Vagina (tissue), 2 donors: ENCODE results near the gene DGKD. TPM values are rescaled to one million over a fixed set of nuclear protein-coding genes. Genes with fewer than 3 reads are reported as not detected.

Experiments used
- DNase-seq, 2 donors: peaks; one replicate each; pipeline ENCODE4 v3.0.0-alpha.2; 2017; ENCODE audit errors: extremely low spot score in 2 of 2
- H3K27ac ChIP-seq: fragments of 200-600 bp; sonication (generic); one replicate; pipeline ENCODE4 v1.5.1; 2019
- H3K27me3 ChIP-seq: fragments of 200-600 bp; sonication (generic); one replicate; pipeline ENCODE4 v1.5.1; 2019
- H3K36me3 ChIP-seq, 2 donors: fragments of 200-600 bp; sonication (generic); one replicate each; pipeline ENCODE4 v1.5.1; 2017 to 2019
- H3K4me1 ChIP-seq: fragments of 200-600 bp; sonication (generic); one replicate; pipeline ENCODE4 v1.5.1; 2019
- H3K4me3 ChIP-seq, 2 donors: fragments of 200-600 bp; sonication (generic); 1 replicate in 1 of 2; 2 replicates in 1 of 2; pipeline ENCODE4 v1.5.1; 2016 to 2019
- H3K9me3 ChIP-seq: fragments of 200-600 bp; sonication (generic); one replicate; pipeline ENCODE4 v1.5.1; 2019
- CTCF ChIP-seq, 3 experiments: fragments of 450-650 bp in 2 of 3; fragments of 200-600 bp in 1 of 3; sonication (generic) in 1 of 3; IDR thresholded peaks; one replicate each; pipeline ENCODE4 v1.5.1; 2017 to 2019; ENCODE audit warnings: antibody characterized with exemption in 3 of 3, mild to moderate bottlenecking in 2 of 3, moderate library complexity in 2 of 3
- POLR2A ChIP-seq, 2 donors: fragments of 450-650 bp; IDR thresholded peaks; one replicate each; pipeline ENCODE4 v1.6.1; 2017; ENCODE audit warnings: antibody characterized with exemption in 2 of 2, mild to moderate bottlenecking in 2 of 2, moderate library complexity in 2 of 2
- POLR2AphosphoS5 ChIP-seq, 2 donors: sonication (generic); formaldehyde crosslinking; IDR thresholded peaks; one replicate each; pipeline ENCODE4 v1.9.0; 2017; ENCODE audit warnings: antibody characterized with exemption in 2 of 2, mild to moderate bottlenecking in 2 of 2, low read depth in 1 of 2; ENCODE audit not compliant: insufficient read depth in 1 of 2
- intact Hi-C: fragments of 100-400 bp; cut with DNase I; formaldehyde crosslinking; loops from one replicate; pipeline ENCODE4 v1.15.1; 2023
- total RNA-seq: library from RNA; depleted of rRNA; stranded (reverse); fragments of >200 nt; gene quantifications from one replicate; pipeline ENCODE4 v1.2.3, GENCODE V29; 2016

Gene DGKD
- total RNA-seq, 1 donor from 2014 or later, result 13.3 TPM

- Histone ChIP-seq H3K27me3 (no peaks in the 10 kb centered on the region), H3K27ac (no peak overlapping the region), H3K4me1 (peaks cover 2% of the 10 kb centered on the region), H3K9me3 (no peaks in the 10 kb centered on the region), H3K4me3 (no peak overlapping the region), H3K36me3 (peaks cover 0 to 16% of the 10 kb centered on the region in 2 donors)
- intact Hi-C loops, result no loop called here
- peak in 1 of 2 donors; percentile 93 for DNase-seq
- no peak for TF ChIP-seq POLR2AphosphoS5 (IDR thresholded peaks at IDR 0.05; ENCODE audit: insufficient read depth in 1 of 2, low read depth in 1 of 2)
- TF ChIP-seq POLR2A (IDR thresholded peaks at IDR 0.05), result no peak
- no peak for TF ChIP-seq CTCF (IDR thresholded peaks at IDR 0.05)
These were observed 120.2 kb downstream of the DGKD start for GRCh38 chr2:233474308-233475160.

GRCh38 chr2:233476063-233476410 lies 121.7 kb downstream of the DGKD start:
- intact Hi-C loops, result no loop called here
- Histone ChIP-seq H3K4me1 (no peaks in the 10 kb centered on the region), H3K27ac (no peak overlapping the region), H3K9me3 (no peaks in the 10 kb centered on the region), H3K4me3 (no peak overlapping the region), H3K27me3 (no peaks in the 10 kb centered on the region), H3K36me3 (peaks cover 0 to 20% of the 10 kb centered on the region in 2 donors)
- peak in 1 of 2 donors; percentile 64 for DNase-seq
- TF ChIP-seq POLR2AphosphoS5 (IDR thresholded peaks at IDR 0.05; ENCODE audit: insufficient read depth in 1 of 2, low read depth in 1 of 2) (no peak), POLR2A (IDR thresholded peaks at IDR 0.05) (no peak), CTCF (IDR thresholded peaks at IDR 0.05) (no peak)

- no peaks in the 10 kb centered on the region for H3K27me3 ChIP-seq
- no peaks in the 10 kb centered on the region for H3K9me3 ChIP-seq
- H3K4me3 ChIP-seq, result no peak overlapping the region
- intact Hi-C loops, result no loop called here
- peaks cover 0 to 27% of the 10 kb centered on the region in 2 donors for H3K36me3 ChIP-seq
- DNase-seq, result peak in 1 of 2 donors; percentile 72
- TF ChIP-seq POLR2AphosphoS5 (IDR thresholded peaks at IDR 0.05; ENCODE audit: insufficient read depth in 1 of 2, low read depth in 1 of 2) (no peak), POLR2A (IDR thresholded peaks at IDR 0.05) (no peak), CTCF (IDR thresholded peaks at IDR 0.05) (no peak)
- no peaks in the 10 kb centered on the region for H3K4me1 ChIP-seq
- H3K27ac ChIP-seq, result no peak overlapping the region
These were observed 122.6 kb downstream of the DGKD start for GRCh38 chr2:233476651-233477547.

GRCh38 chr2:233477548-233478433 lies 123.5 kb downstream of the DGKD start:
- TF ChIP-seq POLR2A (IDR thresholded peaks at IDR 0.05) (no peak), CTCF (IDR thresholded peaks at IDR 0.05) (no peak), POLR2AphosphoS5 (IDR thresholded peaks at IDR 0.05; ENCODE audit: insufficient read depth in 1 of 2, low read depth in 1 of 2) (no peak)
- H3K4me1 ChIP-seq, result no peaks in the 10 kb centered on the region
- H3K27me3 ChIP-seq, result no peaks in the 10 kb centered on the region
- DNase-seq, result peak; percentile 55 to 70
- H3K36me3 ChIP-seq, result peaks cover 0 to 27% of the 10 kb centered on the region in 2 donors
- H3K4me3 ChIP-seq, result no peak overlapping the region
- no peaks in the 10 kb centered on the region for H3K9me3 ChIP-seq
- intact Hi-C loops, result no loop called here
- no peak overlapping the region for H3K27ac ChIP-seq
